GM19438 (cell line): ENCODE results near the gene PAPPA.

Experiments
- ATAC-seq: cut with Tn5 transposase; IDR thresholded peaks from one replicate; pipeline ENCODE4 v1.9.1; 2021; ENCODE audit warnings: low read depth; ENCODE audit not compliant: unreplicated experiment

Gene PAPPA

DNA sequence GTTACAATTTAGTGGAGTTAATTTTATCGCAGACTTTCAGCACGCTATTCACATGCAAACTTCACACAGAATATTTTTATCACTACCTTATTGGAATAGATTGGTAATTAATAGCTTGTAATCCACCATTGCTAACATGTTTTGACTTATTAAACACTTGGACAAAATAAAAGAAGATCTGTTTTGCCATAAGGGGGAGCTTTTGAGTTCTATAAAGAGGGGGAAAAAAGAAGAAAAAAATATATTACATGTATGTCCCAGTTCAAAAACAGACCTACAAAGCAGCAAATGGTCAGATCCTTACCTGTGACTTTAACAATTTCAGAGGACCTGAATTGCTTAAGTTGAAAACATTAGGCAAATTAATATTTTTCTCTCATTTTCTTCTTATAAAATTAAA lies 1.2 kb upstream of the PAPPA start:
- ATAC-seq = no peak

DNA sequence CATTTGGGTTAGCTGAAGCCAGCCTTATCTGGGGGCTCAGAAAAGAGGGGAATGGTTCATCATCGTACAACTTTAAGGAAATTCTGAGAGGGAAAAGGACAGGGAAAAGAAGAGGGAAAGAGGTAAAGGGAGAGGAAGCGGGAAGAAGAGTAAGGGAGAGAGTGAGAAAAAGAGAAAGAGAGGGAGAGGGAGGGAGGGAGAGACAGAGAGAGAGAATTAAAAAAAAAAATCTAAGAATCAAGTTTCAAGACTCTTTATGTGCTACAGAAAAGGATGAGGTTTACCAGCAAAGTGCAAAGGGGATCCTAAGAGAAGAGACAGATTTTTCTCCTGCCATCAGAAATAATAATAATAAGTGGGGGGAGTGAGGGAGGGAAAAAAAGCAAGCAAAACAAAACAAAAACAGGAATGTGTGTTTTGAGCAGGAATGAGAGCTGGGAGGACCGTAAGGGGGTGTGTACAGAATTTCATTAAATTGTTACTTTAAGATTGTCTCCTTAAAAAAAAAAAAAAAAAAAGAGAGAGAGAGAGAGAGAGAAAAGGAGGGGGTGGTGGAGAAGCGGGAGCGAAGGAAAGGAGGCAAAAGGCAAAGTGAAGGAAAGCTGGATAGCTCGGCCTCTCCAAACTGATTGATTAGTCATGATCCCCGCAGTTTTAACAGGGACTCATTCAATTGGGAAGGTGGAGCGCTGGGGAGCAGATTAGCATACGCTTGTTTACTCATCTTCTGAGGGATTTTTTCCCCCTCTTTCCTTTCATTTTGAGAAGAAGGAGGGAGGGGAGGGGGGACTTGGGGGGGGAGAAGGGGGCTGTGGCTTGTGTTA lies 438 bp upstream of the PAPPA start:
- no peak for ATAC-seq

DNA sequence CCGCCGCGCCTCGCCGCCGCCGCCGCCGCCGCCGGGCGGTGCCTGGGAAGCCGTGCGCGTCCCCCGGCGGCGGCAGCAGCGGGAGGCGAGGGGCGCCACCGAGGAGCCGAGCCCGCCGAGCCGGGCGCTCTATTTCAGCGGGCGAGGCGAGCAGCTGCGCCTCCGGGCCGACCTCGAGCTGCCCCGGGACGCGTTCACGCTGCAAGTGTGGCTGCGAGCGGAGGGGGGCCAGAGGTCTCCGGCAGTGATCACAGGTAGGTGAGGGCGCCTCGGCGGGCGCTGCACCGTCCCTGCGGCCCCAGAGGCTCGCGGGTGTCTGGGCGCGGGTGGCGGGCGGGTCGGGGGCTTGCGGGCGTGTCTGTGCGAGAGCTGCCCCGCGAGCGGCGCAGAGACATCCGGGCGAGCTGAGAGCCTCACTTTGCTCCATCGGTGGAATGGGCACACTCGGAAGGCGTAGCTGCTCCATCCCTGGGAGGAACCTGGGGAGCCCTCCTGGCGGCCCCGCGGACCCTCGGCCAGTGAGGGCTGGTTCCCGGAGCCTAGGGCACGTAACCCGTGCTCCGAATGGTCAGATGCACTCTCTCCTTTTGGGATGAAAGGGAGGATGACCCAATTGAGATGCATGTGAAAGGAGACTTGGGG lies 864 bp downstream of the PAPPA start:
- ATAC-seq = no peak

DNA sequence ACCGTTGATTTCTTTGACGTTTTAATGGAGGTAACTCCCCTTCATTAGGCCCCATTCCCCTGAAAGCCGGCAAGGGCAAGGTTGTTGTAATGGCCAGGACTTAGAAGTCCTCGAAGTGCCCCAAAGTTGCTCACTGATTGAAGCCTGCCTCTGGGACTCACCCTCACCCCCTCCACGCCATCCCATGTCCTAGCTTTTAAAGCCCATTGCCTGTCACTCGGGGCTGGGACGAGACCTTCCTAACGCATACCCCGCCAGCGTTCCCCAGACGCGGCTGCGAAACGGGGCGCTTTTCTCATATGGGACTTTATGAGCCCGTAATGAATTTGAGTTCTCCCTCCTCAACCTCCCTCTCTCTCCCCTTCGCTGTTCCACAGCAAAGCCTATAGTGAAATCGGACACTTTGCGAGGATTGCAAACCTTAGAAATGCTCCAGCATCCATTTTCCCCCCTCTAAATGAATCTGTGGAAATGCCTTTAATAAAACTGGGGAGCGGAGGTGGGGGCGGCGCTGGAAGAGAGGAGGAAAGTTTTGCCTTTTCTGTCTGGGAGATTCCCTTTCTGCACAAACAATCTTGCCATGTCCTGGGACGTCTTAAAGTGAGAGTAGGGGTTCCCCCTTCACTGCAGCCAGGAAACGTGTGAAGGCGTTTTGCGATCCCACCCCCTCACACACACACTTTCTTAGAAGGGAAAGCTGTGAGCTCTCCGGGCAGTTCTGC lies 1.5 kb downstream of the PAPPA start:
- no peak for ATAC-seq

DNA sequence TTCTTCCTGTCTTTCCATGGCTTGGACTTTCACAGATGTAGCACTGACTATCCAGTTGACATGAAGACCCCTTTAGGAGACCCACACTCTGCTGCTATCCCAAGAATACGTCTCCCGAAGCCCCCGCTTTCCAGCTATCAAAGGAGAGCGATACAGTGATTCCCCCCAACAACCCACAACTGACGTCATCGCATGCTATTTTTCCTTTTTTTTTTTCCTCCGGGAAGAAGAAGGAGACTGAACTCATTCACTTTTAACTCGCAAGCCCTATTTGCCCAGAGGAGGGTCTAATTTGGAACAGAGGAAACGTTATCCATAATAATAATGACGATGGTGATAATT lies 2.1 kb downstream of the PAPPA start:
- no peak for ATAC-seq

DNA sequence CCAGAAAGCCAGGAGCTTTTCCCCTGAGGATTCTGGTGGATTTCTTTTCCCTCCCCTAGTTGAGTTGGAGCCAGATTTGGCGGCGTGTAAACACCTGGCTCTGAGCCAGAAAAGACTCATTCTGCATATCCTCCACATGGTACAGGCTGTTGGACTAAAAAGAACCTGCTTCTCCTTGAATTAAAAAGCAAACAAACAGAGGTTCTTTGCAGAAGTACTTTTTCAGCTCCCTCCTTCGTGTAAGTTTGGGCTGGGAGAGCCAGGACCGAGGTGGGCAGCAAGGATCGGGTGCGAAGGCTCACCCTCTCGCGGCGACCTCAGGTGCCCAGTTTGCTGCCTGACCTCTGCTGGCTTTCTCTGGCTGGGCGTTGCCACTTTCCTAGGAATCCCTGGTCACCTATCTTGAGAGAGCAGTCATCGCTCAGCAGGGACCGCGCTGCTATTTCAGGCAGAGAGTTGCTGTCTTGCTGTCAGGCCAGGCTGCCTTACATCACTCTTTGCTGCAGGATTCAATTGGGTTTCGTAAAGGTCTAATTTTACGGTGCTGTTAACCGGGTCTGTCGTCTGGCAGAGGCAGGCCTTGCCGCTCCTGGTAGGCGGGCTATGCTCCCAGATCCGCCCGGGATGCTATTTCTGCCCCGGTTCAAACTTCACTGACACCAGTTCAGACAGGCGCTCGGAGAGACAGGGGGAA lies 3.2 kb downstream of the PAPPA start:
- no peak for ATAC-seq

DNA sequence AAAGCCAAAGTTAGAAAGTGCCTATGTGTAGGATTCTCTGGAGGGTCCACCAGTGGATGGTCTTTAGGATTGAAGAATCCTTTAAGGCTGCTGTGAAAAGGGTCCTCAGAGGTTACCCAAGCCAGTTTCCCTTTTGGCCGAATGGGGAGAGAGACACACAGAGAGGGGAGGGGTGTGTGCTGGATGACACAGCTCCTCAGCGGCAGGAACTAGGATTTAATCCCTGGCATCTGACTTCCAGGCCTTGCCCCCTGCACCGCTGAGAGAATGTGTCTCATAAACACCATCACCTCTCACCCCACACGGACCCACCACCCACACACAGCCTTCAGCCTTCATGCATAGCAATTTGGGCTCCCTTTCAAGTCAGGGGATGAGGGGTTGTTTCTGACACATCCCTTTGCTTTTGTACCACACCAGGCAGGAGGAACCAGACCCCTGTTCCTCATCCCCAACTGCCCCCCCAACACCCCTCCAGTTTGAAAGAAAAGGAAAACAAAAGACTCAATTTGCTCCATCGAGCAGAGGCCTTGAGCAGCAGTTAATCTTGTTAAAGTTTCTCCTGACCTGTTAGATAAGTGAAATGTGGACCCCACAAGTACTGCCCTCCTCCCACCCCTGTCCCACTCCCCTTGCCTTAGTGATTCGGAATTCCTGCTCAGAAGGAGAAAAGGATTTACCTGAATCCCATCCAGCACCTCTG lies 4.0 kb downstream of the PAPPA start:
- ATAC-seq = no peak

DNA sequence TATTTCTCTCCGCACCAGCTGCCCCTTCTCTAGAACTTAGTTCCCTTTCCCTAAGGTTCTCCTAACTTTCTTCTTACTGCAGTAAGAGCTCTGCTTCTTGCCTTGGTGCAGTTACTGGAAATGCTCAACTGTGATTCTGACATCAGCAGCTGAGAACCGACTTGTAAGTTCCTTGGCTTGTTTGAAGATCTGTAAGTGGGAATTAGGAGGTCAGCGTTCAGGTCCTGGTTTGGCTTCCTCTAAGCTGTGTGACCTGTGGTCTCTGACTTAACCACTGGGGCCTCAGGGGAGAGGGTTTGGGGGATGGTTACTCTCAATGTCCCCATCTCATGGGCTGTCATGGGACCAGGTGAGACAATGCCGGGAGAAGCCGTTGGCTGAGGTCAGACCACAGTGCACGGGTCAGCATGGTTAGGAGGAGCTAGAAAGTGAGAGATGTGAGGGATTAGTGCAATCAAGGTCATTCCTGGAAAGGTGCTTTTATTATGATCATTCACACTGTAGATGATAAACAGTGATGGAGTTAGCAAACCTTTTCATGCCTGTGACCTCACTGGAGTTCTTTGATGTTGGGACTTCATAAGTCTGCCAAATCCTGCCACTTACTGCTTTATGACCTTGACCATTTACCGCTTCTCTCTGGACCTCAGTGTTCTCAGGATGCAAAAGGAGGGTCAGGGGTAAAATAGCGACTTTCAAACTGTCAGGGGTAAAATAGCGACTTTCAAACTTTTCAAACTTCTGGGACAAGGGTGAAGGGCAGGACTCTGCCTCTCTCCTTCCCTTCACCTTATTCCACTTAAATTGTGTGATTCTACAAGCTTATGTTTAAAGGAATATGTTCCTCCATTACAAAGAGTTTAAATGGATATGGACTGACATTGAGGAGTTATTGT lies 7.3 kb downstream of the PAPPA start:
- ATAC-seq = no peak

DNA sequence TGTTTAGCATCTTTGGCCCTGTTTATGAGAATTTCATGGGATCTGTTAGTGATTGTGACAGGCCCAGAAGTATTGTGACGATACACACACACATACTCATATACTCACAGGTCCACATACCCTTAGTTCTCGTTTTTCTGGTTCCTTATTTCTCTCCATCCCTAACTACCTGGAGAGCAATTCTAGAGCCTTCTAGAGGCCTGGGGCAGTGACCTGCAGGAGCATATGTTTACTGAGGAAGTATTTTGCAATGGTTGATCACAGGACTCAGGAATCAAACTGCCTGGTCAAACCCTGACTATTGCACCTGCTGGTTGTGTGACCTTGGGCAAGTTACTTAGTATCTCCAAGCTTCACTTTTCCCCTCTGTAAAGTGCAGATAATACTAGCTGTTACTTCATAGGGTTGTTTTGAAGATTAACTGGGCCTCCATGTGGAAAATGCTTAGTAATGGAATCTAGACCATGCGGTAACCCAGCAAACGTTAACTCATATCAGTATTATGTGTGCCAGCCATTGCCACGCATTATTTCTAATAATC lies 8.7 kb downstream of the PAPPA start:
- no peak for ATAC-seq

DNA sequence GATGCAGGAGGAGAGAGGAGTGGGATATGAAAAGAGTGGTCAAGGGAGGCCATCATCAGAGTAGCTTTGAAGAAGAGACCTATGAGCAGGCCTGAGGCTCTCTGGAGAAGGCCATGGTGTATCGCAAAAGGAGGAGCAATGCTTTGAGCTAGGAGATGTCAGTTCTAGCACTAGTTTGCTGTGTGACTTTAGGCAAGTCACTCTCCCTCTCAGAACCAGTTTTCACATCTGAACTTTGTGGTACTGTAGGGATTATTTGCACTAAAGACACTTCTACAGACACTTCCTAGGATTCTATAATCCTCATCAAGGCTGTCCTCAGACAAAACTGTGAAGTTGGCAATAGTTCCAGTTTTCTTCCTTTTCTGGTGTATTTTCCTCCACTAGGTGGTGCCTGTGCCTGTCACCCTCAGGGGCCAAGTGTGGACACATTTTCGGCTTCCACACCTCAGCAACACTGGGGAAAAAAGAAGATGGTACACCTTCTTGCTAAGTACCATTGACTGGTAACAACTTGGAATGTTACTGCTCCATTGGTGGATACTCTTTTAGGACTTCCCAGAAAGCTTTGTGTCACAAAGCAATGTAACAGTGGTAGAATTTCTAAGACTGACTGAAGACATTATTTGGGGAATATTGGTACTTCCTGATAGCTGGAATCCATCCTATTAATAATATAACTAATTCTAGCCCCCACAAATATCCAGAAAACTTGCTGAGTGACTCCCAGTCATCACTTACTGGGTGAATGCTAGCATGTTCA lies 9.9 kb downstream of the PAPPA start:
- no peak for ATAC-seq

DNA sequence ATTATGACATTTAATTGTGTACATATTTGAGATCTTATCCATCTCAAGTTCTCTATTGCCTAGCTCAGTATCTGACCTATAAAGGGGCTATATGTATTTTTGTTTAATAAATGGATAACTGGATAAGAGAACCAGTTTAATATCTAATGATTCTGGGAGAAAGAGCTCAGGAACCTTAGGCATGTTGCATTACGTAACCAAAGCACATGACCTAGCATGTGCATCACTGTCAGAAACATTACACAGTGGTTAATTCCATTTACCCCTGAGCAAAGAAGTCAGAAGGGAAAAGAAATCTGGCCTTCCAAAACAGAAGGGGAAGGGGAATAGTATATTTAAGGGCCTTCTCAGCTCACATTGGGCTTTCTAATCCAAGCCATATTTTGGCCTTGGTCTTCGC lies 12.3 kb downstream of the PAPPA start:
- no peak for ATAC-seq

DNA sequence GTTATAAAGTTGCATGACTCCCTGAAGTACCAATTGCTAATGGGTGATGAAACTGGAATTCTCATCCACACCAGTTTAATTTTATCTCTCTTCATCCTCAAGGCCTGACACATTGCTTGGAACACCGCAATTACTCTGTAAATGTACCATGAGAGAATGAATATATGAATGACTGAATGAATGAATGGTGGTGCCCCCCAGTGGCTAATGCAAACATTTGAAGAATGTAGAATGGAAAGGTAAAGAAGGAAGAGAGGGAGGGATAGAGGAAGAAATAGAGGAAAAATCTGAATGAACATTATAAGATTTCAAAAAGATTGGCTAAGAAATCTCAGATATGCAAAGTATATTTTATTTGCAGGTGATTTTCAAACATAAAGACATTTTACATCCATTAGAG lies 13.1 kb downstream of the PAPPA start:
- ATAC-seq = no peak

DNA sequence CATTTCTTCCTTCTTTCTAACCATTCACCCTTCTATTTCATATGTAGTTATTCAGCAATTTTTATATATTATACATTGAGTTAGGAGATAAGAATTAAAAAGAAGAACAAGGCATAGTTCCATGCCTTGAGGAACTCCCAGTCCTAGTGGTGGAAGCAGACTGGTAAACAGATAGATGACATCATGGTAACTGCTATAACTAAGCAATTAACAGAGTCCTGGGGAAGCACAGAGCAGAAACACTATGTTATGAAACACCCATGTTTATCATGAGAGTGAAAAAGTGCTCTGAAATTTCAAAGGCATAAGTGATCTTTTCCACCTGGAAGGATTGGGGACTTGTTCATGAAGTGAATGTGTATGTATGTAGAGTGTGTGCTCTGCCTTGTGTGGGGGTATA lies 14.6 kb downstream of the PAPPA start:
- ATAC-seq = no peak

DNA sequence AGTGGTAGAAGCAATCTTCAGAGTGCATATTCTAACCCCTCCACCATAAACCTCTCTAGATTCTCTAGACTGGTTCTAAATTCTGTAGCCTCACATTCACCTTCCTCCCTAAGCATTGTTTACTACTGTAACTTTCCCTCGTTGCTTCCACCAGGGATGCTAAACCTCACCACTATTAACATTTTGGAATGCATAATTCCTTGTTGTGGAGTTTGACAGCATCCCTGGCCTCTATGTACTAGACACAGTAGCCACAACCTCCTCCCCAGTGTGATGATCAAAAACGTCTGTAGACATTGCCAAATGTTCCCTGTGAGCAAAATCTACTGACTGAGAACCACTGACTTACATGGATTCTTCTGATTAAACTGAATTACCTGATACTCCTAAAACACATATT lies 18.6 kb downstream of the PAPPA start:
- no peak for ATAC-seq

DNA sequence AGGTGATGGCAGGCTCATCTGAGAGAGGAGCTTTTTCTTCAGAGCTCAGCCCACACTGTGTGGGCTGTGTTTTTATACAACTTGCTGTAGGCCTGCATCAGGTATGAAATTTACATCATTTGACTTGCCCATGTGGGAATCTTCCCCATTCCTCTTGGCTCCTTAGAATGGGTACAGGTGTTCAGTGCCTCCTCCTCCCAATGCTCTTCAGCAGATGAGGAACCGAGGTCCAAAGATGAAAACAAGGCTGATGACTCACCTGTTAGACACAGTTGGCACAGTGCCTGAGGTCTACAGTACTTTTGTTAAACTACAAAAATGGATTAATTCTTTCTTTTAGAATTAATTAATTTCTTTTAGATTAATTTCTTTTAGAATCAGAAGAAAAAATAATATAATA lies 20.8 kb downstream of the PAPPA start:
- ATAC-seq = no peak

DNA sequence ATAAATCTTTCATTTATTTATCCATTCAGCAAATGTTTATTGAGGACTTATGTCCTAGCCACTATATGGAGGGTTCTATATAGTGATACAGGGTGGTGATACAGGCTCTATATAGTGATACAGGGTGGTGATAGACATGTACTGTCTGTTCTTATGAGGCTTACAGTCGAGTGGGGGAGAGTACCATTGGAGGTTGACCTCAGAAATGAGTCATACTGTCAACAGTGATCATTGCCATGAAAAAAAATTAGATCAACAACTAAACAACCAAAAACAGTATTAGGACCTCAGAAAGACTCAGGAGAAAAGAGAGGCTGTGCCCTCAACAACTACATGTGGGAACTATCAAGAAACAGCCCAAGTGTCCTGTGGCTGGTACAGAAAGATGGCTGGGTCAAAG lies 22.0 kb downstream of the PAPPA start:
- no peak for ATAC-seq

DNA sequence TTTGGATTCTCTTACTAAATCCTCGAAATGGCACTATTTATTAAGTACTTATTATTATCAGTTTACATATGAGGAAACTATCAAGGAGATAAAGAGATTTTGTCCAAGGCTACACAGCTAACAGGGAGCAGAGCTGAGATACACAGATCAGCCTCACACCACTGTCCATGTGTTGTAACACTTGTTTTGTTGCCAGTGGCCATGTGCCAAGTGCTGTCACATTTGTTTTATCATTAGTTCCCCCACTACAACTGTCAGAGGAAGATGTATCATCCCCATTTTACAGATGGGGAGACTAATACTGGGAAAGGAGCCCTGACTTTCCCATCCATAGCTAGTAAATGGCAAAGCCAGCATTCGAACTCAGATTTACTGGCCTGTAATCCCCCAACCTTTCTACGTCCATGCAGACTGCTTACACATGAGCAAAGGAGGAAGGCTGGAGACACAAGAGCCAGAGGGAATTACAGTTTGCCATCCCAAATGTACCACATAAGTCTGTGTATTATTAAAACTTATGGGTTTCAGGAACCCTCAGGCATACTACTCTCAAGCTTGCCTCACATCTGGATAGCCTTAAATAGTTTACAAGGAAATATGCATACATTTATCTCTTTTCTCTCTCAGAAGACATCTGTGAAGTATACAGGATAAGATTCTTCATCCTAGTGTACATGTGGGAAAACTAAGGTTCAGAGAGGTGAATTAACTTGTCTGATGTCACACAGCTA lies 25.1 kb downstream of the PAPPA start:
- no peak for ATAC-seq

DNA sequence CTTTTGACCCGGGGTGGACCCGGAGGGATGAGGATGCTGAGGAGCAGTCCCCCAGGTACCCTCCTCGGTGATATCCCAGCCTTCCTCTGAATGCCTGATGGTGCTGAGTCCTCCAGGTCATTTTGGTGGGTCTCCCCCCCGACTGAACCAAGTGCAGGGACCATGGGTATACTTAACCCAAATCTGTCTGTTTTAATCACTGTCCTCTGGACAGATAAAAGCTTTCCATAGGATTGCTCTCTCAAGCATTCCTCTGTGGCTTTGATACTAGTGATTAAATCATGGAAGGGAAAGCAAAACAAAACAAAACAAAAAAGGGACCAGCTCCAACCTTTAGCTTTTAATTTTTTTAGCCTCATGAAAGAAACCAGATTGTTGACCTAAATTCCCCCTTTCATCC lies 26.0 kb downstream of the PAPPA start:
- ATAC-seq = no peak
